ENCODE data around the gene NMRAL1. TPM values are rescaled to one million over a fixed set of nuclear protein-coding genes. Genes with fewer than 3 reads are reported as not detected.

Gene NMRAL1
- polyA plus RNA-seq, 3 donors = 39.2 to 57.0 (median 49.4) TPM

DNA sequence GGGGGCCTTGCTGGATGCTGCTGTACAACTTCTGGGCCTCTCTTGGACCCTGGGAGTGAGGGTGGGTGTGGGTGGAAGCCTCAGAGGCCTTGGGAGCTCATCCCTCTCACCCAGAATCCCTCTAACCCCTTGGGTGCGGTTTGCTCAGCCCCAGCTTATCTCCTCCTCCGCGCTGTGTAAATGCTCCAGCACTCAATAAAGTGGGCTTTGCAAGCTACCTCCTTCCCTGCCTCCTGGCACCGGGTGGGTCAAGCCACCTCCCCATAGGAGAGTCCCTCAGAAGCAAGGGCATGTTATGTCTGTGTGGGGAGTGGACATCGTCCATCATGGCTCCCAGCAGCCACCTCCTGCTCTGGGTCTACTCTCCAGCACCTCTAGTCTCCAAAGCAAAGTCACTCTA lies 35.7 kb upstream of the NMRAL1 start:
- Histone ChIP-seq H3K27ac (ENCODE audit: low read depth in 1 of 2, low read length in 2 of 2) (no peak overlapping the region), H3K4me2 (replicated peaks; ENCODE audit: extremely low read depth, low read length, poor library complexity, severe bottlenecking) (no peak overlapping the region), H2AFZ (ENCODE audit: insufficient read depth, low read depth, low read length, poor library complexity, severe bottlenecking) (no peak overlapping the region), H3K4me3 (replicated peaks in 1 of 3; ENCODE audit: low read depth in 2 of 3, low read length in 3 of 3) (no peak overlapping the region), H3K9ac (ENCODE audit: insufficient read depth, low read length, poor library complexity, severe bottlenecking) (no peak overlapping the region), H3K9me3 (replicated peaks in 1 of 2; ENCODE audit: control insufficient read depth in 1 of 2, insufficient read depth in 1 of 2, low read length in 2 of 2) (no peaks in the 10 kb centered on the region), H3K79me2 (ENCODE audit: insufficient read depth, low read length) (peaks cover 29% of the 10 kb centered on the region), H3K4me1 (ENCODE audit: control insufficient read depth in 1 of 2, insufficient read depth in 2 of 2, low read length in 2 of 2) (peaks cover 61 to 63% of the 10 kb centered on the region in 2 donors), H3K36me3 (replicated peaks in 1 of 2; ENCODE audit: control insufficient read depth in 1 of 2, insufficient read depth in 2 of 2, low read length in 2 of 2) (peaks cover 41 to 51% of the 10 kb centered on the region in 2 donors), H3K27me3 (ENCODE audit: control insufficient read depth in 2 of 2, insufficient read depth in 2 of 2, low read length in 2 of 2) (no peaks in the 10 kb centered on the region), H4K20me1 (ENCODE audit: insufficient read depth, low read length) (no peaks in the 10 kb centered on the region)
- no peak overlapping the region for H3K4me3 Mint-ChIP-seq
- DNase-seq = no peak
- WGBS (ENCODE audit: insufficient coverage) = no CpG with 5 or more reads among the region's 5 CpGs
- intact Hi-C loops (cut with micrococcal nuclease) = loop anchor here in 1 of 2 donors (10.0 kb wide), 1 partner anchor 105 kb away; the partner anchor contains the start of gene UBALD1
- no peak overlapping the region for H3K27ac Mint-ChIP-seq
- peaks cover 61% of the 10 kb centered on the region for H3K4me1 Mint-ChIP-seq
- no peak for TF ChIP-seq CTCF (IDR thresholded peaks at IDR 0.05)
- peaks cover 49 to 57% of the 10 kb centered on the region in 2 donors for H3K36me3 Mint-ChIP-seq
- no peaks in the 10 kb centered on the region for H3K27me3 Mint-ChIP-seq (ENCODE audit: low read depth in 3 of 3)
- peaks cover 0 to 4% (median 0%) of the 10 kb centered on the region in 7 donors for H3K9me3 Mint-ChIP-seq

DNA sequence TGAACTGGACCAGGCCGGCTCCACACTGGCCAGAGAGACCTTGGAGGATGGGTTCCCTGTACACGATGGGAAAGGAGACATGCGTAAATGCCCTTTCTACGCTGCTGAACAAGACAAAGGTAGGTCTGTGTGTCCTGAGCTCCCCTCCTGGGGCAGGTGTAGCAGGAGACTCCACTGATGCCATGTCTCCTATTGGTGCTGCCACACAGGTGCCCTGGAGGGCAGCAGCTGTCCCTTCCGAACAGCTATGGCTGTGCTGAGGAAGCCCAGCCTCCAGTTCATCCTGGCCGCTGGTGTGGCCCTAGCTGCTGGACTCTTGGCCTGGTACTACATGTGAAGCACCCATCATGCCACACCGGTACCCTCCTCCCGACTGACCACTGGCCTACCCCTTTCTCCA lies 35.0 kb upstream of the NMRAL1 start:
- Histone ChIP-seq H3K36me3 (replicated peaks in 1 of 2; ENCODE audit: control insufficient read depth in 1 of 2, insufficient read depth in 2 of 2, low read length in 2 of 2) (peaks cover 41 to 51% of the 10 kb centered on the region in 2 donors), H4K20me1 (ENCODE audit: insufficient read depth, low read length) (no peaks in the 10 kb centered on the region), H3K27me3 (ENCODE audit: control insufficient read depth in 2 of 2, insufficient read depth in 2 of 2, low read length in 2 of 2) (no peaks in the 10 kb centered on the region), H2AFZ (ENCODE audit: insufficient read depth, low read depth, low read length, poor library complexity, severe bottlenecking) (no peak overlapping the region), H3K9ac (ENCODE audit: insufficient read depth, low read length, poor library complexity, severe bottlenecking) (no peak overlapping the region), H3K27ac (ENCODE audit: low read depth in 1 of 2, low read length in 2 of 2) (no peak overlapping the region), H3K4me2 (replicated peaks; ENCODE audit: extremely low read depth, low read length, poor library complexity, severe bottlenecking) (no peak overlapping the region), H3K4me1 (ENCODE audit: control insufficient read depth in 1 of 2, insufficient read depth in 2 of 2, low read length in 2 of 2) (peaks cover 61 to 63% of the 10 kb centered on the region in 2 donors), H3K4me3 (replicated peaks in 1 of 3; ENCODE audit: low read depth in 2 of 3, low read length in 3 of 3) (no peak overlapping the region), H3K79me2 (ENCODE audit: insufficient read depth, low read length) (peaks cover 29% of the 10 kb centered on the region), H3K9me3 (replicated peaks in 1 of 2; ENCODE audit: control insufficient read depth in 1 of 2, insufficient read depth in 1 of 2, low read length in 2 of 2) (no peaks in the 10 kb centered on the region)
- Mint-ChIP-seq H3K9me3 (peaks cover 0 to 4% (median 0%) of the 10 kb centered on the region in 7 donors), H3K4me3 (no peak overlapping the region), H3K27ac (no peak overlapping the region), H3K36me3 (peaks cover 49 to 57% of the 10 kb centered on the region in 2 donors), H3K27me3 (ENCODE audit: low read depth in 3 of 3) (peaks cover 0 to 2% (median 0%) of the 10 kb centered on the region in 3 donors), H3K4me1 (peaks cover 59% of the 10 kb centered on the region)
- no peak for DNase-seq
- intact Hi-C loops (cut with micrococcal nuclease) = loop anchor here in 1 of 2 donors (5.0 kb wide), 1 partner anchor 78 kb away; no protein-coding TSS in a partner anchor
- TF ChIP-seq CTCF (IDR thresholded peaks at IDR 0.05) = no peak
- 100% methylated on average over 7 of the region's 8 CpGs for WGBS (ENCODE audit: insufficient coverage)

All from CD14-positive monocyte (primary cell).